LHCN-M2 (cell line): ENCODE results near the gene RABGEF1. TPM values are rescaled to one million over a fixed set of nuclear protein-coding genes. Genes with fewer than 3 reads are reported as not detected.
"Not testable (repeated sequence)": the region's sequence is repeated elsewhere in the genome, so short reads cannot be mapped to it uniquely, and the experiment has no call there.

Source experiments
- DNase-seq: peaks from one replicate; pipeline ENCODE4 v3.0.0-alpha.2; 2012; ENCODE audit warnings: low read depth
- total RNA-seq: library from RNA; depleted of rRNA; stranded (reverse); fragments of >200 nt; gene quantifications from 2 replicates; pipeline ENCODE4 v1.2.3, GENCODE V29; 2014

Gene RABGEF1
- total RNA-seq, 1 experiment from 2014 or later, result 44.5 TPM

DNA sequence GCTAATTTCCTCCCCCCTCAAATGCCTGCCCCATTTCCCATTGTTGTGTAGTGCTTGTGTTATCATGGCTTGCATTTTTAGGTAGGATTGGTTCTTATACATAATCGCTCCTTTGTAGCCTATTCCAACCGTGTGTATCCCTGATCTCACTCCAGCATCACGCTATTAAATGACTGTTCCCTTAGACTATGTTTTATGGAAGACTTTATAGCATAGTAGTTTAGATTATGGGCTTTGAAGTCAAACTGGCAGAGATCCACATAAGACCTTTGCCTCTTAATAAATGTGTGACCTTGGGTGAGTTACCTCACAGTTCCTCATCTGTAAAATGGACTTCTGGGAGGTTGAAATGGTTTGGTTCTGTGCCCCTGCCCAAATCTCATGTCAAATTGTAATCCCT, 5.4 kb upstream of the RABGEF1 start:
- DNase-seq, result no peak

DNA sequence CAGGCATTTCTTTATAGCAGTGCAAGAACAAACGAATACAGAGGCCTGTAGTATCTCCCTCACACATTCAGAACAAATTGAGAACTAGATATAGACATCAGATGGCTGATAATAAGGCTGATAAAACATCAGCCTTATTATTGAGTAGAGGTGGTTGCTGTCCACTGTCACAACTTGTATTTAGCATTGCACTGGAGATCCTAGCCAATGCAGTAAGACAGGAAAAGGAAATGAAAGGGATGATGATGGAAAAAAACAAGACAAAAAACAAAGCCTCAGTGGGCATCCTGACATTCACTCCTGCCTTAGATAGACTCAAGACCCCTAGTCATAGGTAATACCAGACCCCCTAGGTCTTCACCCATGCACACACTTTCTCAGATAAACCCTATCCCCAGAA, 4.7 kb upstream of the RABGEF1 start:
- no peak for DNase-seq

DNA sequence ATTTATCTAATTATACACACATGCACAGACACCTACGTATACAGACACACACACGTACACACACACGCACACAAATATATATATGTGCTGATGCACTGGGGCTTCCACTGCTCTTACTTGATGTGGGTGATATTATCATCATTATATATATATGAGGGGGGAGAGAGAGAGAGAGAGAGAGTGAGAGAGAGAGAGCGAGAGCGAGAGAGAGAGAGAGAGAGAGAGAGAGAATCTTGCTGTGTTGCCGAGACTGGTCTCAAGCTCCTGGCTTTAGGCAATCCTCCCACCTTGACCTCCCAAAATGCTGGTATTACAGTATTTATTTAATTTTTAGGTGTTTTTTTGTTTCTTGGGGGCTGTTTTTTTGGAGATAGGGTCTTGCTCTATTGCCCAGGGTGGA, 3.6 kb upstream of the RABGEF1 start:
- no peak for DNase-seq

DNA sequence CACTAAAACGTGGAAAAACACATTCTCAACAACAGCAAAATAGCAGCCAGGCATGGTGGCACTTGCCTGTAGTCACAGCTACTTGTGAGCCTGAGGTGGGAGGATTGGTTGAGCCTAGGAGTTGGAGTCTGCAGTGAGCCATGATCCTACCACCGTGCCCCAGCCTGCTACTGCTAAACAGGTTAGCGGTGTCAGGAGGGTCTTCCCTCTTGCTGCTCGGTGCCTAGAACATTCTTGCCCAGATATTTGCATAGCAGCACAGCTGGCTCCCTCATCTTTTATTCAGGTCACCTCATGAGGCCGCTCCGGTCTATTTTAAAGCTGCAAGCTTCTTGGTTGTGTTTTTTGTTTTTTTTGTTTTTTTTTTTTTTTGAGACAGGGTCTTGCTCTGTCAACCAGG, 2.9 kb upstream of the RABGEF1 start:
- no peak for DNase-seq

DNA sequence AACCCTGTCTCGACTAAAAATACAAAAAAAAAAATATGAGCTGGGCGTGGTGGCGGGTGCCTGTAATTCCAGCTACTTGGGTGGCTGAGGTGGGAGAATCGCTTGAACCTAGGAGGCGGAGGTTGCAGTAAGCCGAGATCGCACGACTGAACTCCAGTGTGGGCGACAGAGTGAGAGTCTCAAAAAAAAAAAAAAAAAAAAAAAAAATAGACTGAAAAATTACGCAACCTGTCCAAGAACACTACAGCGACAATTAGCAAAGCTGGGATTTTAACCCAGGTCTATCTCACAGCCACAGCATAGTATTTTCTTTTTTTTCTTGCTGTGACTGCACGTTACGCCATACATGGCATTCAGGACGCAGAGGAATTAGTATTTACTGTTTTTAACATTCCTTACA, 1.1 kb upstream of the RABGEF1 start:
- no peak for DNase-seq

DNA sequence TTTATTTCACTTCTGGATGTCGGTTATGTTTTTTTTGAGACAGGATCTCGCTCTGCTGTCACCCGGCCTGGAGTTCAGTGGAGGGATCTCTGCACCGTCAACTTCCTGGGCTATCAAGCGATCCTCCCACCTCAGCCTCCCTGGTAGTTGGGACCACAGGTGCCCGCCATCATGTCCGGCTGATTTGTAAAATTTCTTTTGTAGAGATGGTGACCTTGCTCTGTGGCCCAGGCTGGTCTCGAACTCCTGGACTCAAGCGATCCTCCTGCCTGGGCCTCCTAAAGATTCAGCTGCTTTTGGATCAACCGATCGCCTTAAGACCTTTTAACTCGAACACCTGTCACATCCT, 606 bp upstream of the RABGEF1 start:
- DNase-seq, result no peak

DNA sequence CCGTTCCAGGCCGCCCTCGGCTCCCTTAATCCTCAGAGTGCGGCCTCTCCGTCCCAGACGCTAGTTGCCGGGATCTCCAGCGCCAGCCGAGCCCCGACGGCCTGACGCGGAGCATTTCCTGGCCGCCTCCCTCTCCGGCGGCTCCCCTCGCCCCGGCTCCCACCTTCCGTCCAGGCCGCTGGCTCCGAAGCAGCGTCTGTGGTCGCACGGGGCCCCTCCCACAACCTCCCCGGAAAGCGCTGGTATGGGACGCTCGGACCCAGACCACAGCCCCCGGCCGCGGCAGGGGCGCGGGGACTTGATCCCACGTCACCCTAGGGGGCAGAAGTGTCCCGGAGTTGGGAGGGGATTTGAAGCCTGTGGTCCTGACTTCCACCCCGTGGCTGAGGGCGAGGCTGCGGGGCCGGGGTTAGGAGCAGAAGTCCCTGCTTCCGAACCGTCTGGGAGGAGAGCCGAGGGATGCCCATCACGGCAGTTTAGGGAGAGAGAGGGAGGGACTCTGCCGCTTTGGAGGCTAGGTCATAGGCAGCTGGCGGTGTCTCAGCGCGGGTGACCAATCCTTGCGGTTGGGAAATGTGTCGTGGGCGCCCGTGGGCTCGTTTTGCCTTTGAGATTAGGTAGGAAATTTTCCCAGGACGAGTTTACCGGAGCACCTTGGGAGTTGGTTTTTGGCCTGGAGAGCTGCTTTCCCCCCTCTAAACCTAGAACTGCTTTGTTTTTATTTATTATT, 612 bp downstream of the RABGEF1 start:
- DNase-seq, result peak; percentile 47

DNA sequence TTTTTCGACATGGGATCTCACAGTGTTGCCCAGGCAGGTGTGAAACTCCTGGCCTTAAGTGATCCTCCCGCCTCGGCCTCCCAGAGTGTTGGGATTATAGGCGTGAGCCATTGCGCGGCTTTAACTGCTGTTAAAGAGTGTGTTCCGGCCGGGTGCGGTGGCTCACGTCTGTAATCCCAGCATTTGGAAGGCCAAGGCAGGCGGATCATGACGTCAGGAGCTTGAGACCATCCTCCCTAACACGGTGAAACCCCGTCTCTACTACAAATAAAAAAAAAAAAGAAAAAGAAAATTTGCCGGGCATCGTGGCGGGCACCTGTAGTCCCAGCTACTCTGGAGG, 1.1 kb downstream of the RABGEF1 start:
- DNase-seq, result peak; percentile 46

DNA sequence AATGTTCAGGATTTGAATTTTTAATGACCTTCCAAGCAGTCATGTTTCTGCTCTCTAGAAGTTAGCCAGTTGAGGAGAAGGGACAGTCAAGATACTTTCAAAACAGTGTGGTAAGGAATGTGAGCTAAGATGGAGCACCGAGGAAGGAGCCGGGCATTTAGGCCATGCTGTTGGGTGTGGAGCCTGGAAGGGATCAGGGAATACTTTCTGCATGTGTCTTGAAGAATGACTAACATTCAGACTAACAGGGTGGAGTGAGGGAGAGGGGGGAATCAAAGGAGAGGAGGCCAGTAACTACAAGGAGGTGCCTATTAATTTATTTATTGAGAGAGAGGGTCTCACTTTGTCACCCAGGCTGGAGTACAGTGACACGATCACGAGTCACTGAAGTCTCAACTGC, 1.8 kb downstream of the RABGEF1 start:
- peak; percentile 70 for DNase-seq

DNA sequence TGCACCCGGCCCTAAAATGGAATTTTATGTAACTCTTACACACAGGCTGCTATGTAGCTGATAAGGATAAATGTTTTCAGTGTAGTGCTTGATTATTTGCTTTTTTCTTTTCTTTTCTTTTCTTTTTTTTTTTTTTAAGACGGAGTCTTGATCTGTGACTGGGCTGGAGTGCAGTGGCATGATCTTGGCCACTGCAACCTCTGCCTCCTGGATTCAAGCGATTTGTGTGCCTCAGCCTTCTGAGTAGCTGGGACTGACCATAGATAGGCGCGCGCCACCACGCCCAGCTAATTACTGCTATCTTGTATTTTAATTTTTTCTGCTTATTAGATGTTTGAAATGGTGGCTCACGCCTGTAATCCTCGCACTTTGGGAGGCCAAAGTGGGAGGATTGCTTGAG, 3.4 kb downstream of the RABGEF1 start:
- no peak for DNase-seq

DNA sequence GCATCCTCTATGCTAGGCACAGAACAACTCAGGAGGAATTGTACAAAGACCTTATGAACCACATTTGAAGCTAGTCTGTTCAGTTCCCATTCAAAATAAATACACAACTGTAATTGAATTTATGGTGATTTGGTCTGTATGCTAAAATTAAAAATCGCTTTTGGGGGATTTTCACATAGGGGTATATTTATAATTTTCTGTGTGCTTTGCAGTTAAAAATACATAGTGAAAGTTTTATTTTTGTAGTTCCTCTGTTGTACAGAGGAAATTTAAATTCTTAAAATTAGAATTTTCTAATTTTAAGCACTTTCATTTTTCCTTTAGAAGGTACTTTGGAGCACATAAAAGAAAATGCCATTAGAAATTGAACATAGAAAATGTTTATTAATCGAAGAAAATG, 6.9 kb downstream of the RABGEF1 start:
- DNase-seq, result no peak

DNA sequence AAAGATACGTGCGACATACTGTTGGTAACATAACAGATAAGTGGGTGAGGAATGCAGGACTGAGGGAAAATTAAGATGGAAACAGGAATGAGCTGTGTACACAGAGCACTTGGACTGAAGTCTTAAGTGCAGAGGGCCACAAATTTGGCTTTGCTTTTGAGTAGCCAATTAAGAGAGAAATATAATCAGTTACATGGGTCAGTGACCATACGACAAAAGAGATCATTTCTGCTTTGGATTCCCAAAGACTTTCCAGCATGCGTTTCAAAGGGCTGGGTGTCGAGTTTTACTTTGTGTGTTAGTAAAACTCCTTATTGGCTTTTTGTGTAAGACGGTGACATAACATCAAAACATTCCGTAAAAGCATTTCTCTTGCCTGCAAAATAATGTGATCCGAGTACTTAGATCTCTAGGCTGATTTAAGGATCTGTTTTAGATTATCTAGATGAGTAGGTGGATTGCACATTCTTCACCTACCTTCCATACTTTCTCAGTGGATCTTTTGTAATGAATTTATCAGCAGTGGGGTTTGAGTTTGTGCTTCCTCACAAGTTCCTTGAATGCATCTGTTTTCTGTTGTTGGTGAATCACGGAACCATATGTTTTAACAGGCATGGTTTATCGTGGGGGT, 7.5 kb downstream of the RABGEF1 start:
- no peak for DNase-seq

DNA sequence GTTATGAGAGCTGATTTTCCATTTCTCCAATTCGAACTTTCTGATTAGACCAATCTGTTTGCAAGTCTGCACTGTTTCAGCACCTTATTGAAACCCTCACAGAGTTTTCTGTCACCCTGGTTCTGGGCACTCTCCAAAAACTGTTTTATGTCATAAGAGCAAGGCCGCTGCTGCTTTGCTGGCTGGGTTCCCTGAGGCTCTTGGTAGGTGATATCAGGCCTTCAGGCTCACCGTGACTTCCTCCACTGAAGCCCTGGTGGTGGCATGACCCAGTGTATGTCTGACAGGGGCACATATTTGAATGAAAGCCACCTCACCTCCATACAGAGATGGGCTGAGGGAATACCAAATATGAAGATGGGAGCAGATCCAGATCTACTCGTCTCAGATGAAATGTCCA, 8.3 kb downstream of the RABGEF1 start:
- DNase-seq, result no peak

DNA sequence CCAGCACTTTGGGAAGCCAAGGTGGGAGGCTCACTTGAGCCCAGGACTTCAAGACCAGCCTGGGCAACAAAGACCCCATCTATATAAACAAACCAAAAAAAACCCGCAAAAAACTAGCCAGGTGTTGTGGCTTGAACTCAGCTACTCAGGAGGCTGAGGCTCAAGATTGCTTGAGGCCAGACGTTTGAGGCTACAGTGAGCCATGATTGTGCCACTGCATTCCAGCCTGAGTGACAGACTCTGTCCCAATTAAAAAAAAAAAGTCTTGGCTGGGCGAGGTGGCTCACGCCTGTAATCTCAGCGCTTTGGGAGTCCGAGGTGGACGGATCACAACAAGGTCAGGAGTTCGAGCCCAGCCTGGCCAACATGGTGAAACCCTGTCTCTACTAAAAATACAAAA, 11.4 kb downstream of the RABGEF1 start:
- DNase-seq, result no peak

DNA sequence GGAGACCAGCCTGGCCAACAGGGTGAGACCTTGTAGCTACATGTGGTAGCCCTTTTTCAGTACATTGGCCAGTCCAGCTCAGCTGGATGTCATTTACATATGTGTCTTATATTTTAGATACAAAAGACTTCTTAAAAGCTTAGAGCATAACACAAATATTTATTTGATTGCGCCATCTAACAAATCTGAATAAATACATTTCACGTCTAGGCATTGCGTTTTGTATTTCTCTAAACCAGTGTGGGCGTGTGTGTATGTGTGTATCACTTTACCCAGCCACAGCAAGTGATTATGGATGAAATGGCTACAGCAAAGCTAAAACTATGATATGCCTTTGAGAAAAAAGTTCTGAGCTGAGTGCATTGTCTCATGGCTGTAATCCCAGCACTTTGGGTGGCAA, 14.0 kb downstream of the RABGEF1 start:
- DNase-seq, result no peak

DNA sequence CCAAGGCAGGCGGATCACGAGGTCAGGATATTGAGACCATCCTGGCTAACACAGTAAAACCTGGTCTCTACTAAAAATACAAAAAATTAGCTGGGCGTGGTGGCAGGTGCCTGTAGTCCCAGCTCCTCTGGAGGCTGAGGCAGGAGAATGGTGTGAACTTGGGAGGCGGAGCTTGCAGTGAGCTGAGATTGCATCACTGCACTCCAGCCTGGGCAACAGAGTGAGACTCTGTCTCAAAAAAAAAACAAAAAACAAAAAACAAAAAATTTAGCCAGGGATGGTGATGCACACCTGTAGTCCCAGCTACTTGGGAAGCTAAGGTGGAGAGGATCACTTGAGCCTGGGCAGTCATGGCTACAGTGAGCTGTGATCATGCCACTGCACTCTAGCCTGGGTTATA, 14.5 kb downstream of the RABGEF1 start:
- not testable (repeated sequence) for DNase-seq

DNA sequence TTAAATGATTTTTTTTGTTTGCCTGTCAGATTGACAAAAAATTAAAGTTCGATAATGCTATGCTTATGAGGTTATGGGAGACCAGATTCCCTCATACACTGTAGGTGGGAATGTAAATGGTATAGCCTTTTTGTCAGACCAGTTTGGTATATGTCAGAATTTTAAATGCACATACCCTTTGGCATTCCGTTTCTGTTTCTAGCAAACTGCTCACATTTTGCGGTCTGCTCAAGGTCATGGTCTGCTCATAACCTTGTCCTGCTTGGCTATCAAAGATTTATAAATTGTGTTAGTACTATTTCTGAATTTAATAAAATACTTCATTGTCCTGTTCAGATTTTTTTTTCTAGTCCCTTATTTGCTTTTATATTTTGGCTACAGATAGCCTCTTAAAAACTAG, 15.7 kb downstream of the RABGEF1 start:
- DNase-seq, result not testable (repeated sequence)

DNA sequence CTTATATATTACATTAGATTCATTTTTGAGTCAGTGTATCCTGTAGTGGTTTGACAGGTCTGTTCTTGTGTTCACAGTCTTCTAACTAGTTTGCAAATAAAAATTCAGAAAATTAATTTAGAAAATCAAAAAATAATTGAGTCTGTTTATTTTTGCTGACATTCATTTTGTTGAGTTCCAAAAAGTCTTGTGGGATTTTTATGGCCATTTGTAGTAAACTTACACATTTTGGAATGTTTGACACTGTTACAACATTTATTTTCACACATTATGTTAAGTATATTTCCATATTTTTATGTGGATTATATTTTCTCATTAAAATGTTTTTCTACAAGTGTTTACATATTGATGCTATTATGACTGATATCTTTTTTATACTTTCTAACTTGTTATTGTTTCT, 16.4 kb downstream of the RABGEF1 start:
- no peak for DNase-seq

DNA sequence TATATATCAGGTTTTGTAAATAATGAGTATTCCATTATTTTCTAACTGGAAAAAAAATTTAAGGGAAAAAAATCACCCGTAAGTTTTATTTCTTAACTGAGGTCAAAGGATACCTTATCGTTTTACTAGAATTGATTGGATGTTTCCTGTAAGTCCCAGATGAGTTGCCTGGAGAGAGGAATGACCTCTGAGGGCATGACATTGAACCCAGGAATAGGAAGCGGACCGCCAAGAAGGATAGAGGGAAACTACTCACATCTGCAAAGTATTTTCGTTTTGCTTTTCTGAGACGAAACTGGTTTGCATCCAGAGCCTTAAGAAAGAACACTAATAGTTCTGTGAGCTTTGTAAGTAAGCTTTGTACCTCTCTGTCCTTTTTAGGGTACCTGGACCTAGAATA, 17.4 kb downstream of the RABGEF1 start:
- DNase-seq, result no peak

DNA sequence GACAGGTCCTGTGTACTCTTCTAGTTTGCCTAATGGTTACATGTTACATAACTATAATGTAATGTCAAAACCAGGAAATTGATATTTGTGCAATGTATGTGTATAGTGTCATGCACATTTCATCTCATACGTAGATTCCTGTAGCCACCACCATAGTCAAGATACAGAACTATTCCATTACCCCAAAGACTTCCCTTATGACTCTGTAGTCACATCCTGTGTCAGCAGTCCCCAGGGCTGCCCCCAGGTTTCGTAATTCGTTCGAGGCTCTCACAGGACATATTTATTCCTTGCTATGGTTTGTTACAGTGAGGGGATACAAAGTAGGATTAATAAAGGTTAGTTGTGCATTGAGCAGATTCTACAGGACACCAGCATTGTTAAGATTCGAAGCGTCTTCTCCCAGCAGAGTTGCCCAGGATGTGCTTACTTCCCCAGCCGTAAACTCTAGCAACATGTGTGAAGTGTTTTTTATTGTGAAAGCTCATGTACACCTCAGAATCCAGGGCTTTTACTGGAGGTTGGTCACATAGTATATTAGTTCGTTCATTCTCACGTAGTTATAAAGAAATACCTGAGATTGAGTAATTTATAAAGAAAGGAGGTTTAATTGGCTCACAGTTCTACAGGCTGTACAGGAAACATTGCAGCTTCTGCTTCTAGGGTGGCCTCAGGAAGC, 18.6 kb downstream of the RABGEF1 start:
- DNase-seq, result no peak

DNA sequence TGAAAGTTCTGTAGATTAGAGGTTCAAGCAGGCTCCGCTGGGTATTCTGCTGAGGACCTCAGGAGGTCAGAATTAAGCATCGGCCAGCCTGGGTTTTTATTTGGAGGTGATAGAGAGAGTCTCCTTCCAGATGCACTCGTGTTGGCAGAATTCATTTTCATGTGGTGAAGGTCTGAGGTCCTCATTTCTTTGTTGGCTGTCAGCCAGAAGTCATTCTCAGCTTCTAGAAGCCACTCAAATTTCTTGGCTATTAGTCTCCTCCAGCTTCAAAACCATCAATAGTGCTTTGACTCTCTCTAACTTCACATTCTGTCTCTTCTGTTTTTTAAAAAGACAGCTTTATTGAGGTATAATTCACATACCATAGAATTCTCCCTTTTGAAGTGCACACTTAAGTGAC, 22.6 kb downstream of the RABGEF1 start:
- DNase-seq, result not testable (repeated sequence)

DNA sequence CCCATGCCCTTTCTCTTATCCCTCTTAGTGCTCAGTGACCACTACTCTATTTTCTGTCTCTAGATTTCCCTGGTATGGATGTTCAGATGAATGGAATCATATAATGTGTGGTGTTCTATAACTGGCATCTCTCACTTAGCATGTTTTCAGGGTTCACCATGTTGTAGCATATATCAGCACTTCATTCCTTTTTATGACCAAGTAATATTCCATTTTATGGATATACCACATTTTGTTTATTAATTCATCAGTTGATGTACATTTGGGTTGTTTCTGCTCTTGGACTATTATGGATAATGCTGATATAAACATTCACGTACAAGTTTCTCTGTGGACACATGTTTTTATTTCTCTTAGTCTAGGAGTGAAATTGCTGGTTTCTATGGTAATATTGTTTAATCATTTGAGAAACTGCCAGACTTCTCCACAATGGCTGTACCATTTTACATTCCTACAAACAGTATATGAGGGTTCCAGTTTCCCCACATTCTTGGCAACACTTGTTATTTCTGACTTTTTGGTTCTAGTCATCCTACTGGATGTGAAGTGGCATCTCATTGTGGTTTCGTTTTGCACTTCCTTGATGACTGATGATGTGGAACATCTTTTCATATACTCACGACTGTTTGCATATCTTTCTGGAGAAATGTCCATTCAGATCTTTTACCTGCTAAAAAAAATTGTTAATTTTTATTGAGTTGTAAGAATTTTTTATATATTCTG, 23.3 kb downstream of the RABGEF1 start:
- DNase-seq, result peak; percentile 76

DNA sequence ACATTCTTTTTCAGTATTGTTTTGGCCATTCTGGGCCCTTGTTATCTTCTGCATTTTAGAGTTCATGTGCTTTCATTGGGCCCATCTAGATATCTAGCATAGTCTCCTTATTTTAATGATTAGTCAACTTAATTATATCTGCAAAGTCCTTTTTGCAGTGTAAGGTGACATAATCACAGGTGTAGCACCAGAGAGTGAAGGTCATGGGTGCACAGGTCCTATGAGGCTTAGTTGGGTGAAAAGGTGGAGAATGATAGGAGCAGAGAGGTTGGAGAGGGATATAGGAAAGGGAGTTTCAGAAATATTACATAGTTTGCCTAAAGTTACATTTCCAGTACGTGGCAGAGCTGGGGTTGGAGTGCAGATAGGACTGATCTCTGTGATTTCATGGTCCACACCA, 24.4 kb downstream of the RABGEF1 start:
- DNase-seq, result not testable (repeated sequence)
